DND-41 (cell line): ENCODE results near the gene COL4A1.

Experiments used
- ATAC-seq: fragments of 200-7000 bp; cut with Tn5 transposase; 3 replicates; pipeline ENCODE4 v1.9.1; 2021; ENCODE audit warnings: low read depth; ENCODE audit not compliant: insufficient read depth
- DNase-seq: peaks from one replicate; pipeline ENCODE4 v3.0.0-alpha.2; 2020
- H2AFZ ChIP-seq: 2 replicates; pipeline ENCODE4 v1.6.0; 2012; ENCODE audit warnings: low read depth, low read length
- H3K27ac ChIP-seq: 2 replicates; pipeline ENCODE4 v1.5.1; 2012; ENCODE audit warnings: low read length, inconsistent platforms
- H3K27me3 ChIP-seq: fragments of 200-600 bp; sonication (generic); 2 replicates; pipeline ENCODE4 v1.6.0; 2012; ENCODE audit warnings: low read length, mild to moderate bottlenecking, inconsistent platforms; ENCODE audit not compliant: insufficient read depth, poor library complexity
- H3K36me3 ChIP-seq: 2 replicates; pipeline ENCODE4 v1.5.1; 2012; ENCODE audit warnings: low read length, inconsistent platforms; ENCODE audit not compliant: insufficient read depth
- H3K4me1 ChIP-seq: 2 replicates; pipeline ENCODE4 v1.5.1; 2012; ENCODE audit warnings: mild to moderate bottlenecking, low read length; ENCODE audit not compliant: insufficient read depth
- H3K4me2 ChIP-seq: 2 replicates; pipeline ENCODE4 v1.6.0; 2012; ENCODE audit warnings: mild to moderate bottlenecking, moderate library complexity, low read length, inconsistent platforms; ENCODE audit not compliant: insufficient read depth
- H3K4me3 ChIP-seq, 2 experiments: fragments of 200-600 bp in 1 of 2; shearing (Covaris generic) in 1 of 2; 2 replicates each; pipeline ENCODE4 v1.5.1; 2012 to 2016; ENCODE audit warnings: inconsistent platforms in 2 of 2, low read length in 2 of 2, mild to moderate bottlenecking in 2 of 2, low read depth in 1 of 2, moderate library complexity in 1 of 2
- H3K79me2 ChIP-seq: 2 replicates; pipeline ENCODE4 v1.6.0; 2012; ENCODE audit warnings: low read length, inconsistent platforms; ENCODE audit not compliant: insufficient read depth
- H3K9ac ChIP-seq: 2 replicates; pipeline ENCODE4 v1.6.0; 2012; ENCODE audit warnings: low read depth, mild to moderate bottlenecking, inconsistent platforms, low read length, moderate library complexity
- H3K9me3 ChIP-seq: 2 replicates; pipeline ENCODE4 v1.5.1; 2012; ENCODE audit warnings: low read length, moderate library complexity, mild to moderate bottlenecking, inconsistent platforms; ENCODE audit not compliant: insufficient read depth, severe bottlenecking
- H4K20me1 ChIP-seq: 2 replicates; pipeline ENCODE4 v1.6.0; 2012; ENCODE audit warnings: low read length; ENCODE audit not compliant: insufficient read depth
- EZH2 ChIP-seq: IDR thresholded peaks from 3 replicates; pipeline ENCODE4 v1.6.1; 2012; ENCODE audit warnings: borderline replicate concordance, low read depth, mild to moderate bottlenecking, moderate library complexity, low read length, inconsistent platforms; ENCODE audit not compliant: severe bottlenecking
- TF ChIP-seq, protein P1 (sequence below): IDR thresholded peaks from 2 replicates; pipeline ENCODE4 v1.5.1; 2012; ENCODE audit warnings: borderline replicate concordance, low read length, moderate library complexity, mild to moderate bottlenecking; ENCODE audit not compliant: poor library complexity, severe bottlenecking; ENCODE audit errors: extremely low read depth

COL4A1 gene

DNA sequence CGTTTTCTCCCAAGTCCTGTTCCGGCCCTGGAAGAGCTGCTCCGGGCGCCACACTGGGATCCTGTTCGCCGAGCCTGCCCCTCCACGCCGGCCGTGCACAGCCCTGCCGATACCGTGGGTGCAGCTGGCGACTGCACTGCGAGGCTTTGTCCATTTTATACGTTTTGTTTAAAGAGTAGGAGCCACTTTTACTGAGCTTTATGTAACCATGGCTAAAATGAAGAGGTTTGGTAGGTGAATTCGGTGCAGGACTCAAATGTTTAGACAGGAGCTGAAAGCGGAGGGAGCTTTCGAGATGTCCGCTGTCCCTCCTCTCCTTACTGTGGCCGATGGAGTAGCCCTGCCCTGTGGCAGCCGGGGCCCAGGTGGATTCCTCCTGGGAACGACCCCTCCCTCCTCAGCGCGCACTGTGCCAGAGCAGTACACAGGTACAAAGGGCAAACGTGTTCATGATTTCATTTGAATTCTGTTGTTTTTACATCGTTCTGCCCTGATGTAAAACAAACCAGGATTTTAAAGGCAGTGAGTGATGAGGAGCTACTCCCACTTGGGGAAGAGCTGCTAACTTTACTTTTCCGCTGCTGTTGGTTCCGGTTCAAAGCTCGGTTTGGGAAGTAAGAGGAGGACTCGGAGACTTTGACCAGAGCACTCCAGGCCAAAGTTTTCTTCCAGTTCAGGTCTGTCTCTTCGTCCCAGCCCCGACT is 1.9 kb upstream of the COL4A1 start:
- Histone ChIP-seq H4K20me1 (0 out of 2 replicates have a peak, but pooled peaks cover 2% of the 10 kb centered on the region), H3K9ac (no peak overlapping the region), H3K79me2 (no peaks in the 10 kb centered on the region), H3K4me1 (no peaks in the 10 kb centered on the region), H3K4me3 (no peak overlapping the region), H3K9me3 (no peaks in the 10 kb centered on the region), H3K4me2 (no peak overlapping the region), H3K27me3 (peaks cover 48% of the 10 kb centered on the region), H2AFZ (no peak overlapping the region), H3K27ac (no peak overlapping the region), H3K36me3 (no peaks in the 10 kb centered on the region)
- ATAC-seq, result no peak
- DNase-seq, result no peak
- TF ChIP-seq EZH2, result no peak
- TF ChIP-seq, protein P1, sequence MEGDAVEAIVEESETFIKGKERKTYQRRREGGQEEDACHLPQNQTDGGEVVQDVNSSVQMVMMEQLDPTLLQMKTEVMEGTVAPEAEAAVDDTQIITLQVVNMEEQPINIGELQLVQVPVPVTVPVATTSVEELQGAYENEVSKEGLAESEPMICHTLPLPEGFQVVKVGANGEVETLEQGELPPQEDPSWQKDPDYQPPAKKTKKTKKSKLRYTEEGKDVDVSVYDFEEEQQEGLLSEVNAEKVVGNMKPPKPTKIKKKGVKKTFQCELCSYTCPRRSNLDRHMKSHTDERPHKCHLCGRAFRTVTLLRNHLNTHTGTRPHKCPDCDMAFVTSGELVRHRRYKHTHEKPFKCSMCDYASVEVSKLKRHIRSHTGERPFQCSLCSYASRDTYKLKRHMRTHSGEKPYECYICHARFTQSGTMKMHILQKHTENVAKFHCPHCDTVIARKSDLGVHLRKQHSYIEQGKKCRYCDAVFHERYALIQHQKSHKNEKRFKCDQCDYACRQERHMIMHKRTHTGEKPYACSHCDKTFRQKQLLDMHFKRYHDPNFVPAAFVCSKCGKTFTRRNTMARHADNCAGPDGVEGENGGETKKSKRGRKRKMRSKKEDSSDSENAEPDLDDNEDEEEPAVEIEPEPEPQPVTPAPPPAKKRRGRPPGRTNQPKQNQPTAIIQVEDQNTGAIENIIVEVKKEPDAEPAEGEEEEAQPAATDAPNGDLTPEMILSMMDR, result no peak

DNA sequence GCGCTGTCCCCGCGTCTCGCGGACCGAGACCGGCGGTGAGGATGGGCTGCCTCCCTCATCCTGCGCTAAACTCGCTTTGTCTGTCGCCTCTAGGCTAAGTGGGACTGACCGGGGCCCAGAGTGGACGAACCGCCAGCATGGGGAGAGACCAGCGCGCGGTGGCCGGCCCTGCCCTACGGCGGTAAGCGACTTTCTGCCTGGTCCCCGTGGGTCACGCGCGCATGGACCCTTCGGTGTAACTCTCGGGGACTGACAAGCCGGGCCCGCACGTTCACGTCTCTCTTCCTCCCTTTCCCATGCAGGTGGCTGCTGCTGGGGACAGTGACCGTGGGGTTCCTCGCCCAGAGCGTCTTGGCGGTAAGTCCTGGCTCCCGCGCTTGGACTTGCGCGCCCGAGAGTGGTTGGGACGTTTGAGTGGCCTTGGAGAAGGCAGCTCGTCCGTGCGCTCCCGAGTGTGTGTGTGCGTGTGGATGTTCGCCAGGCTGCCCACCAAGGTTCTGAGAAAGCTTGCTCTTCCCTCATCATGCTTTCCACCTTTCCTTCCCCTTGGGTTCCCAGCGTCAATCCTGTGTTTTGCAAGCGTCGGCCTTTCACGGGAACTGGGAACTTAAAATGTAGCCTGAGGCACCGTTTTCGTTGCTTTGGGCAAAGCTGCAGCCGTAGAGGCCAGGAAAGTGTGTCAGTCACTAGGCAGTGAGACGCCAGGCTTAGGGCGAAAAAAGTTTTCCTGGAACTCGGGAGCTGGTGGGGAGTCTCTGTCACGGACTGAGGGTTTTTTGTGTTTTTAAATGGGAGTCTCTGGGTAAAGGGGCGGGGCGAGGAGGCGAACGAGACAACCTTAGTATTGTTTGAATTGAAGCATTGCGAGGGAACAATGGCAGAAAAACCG is 1.1 kb upstream of the COL4A1 start:
- Histone ChIP-seq H3K27me3 (peaks cover 54% of the 10 kb centered on the region), H3K4me1 (no peaks in the 10 kb centered on the region), H3K79me2 (no peaks in the 10 kb centered on the region), H4K20me1 (0 out of 2 replicates have a peak, but pooled peaks cover 6% of the 10 kb centered on the region), H3K4me2 (no peak overlapping the region), H3K4me3 (no peak overlapping the region), H3K9ac (no peak overlapping the region), H3K36me3 (no peaks in the 10 kb centered on the region), H3K9me3 (no peaks in the 10 kb centered on the region), H2AFZ (no peak overlapping the region), H3K27ac (no peak overlapping the region)
- ATAC-seq (no peak), DNase-seq (no peak)
- TF ChIP-seq EZH2, result no peak
- TF ChIP-seq, protein P1, result no peak

DNA sequence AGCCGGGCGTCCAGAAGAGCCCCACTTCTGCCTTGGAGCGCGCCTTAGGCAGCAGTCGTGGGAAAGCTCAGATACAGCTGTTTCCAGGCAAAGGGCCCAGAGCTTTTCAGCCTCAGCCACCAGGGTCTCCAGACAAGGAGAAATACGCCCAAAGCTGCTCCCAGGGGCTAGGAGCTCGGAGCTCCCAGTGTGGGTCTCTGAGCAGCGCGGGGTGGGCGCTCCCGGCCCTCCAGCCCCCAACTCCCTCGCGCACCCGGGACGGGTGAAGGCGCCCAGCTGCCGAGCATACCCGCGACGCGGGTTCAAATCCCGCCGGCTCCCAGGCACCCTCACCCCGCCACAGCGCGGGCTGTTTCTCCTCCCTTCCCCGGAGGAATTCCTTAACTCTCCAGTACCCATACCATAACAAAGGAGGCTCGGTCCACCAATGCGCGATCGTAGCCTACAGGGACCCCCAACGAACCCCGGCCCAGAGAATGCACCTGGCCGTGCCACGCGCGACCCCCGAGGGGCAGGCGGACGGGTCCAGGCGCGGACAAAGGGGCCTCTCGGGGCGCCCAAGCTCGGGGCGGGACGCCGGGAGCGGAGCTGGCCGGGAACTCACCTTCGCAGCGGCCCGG is 507 bp downstream of the COL4A1 start:
- Histone ChIP-seq H3K27ac (no peak overlapping the region), H3K79me2 (no peaks in the 10 kb centered on the region), H4K20me1 (0 out of 2 replicates have a peak, but pooled peaks cover 5% of the 10 kb centered on the region), H3K36me3 (no peaks in the 10 kb centered on the region), H3K4me1 (no peaks in the 10 kb centered on the region), H3K9me3 (no peaks in the 10 kb centered on the region), H3K4me3 (no peak overlapping the region), H3K27me3 (peaks cover 54% of the 10 kb centered on the region), H3K9ac (no peak overlapping the region), H2AFZ (no peak overlapping the region), H3K4me2 (no peak overlapping the region)
- DNase-seq (no peak), ATAC-seq (no peak)
- TF ChIP-seq EZH2, result no peak
- TF ChIP-seq, protein P1, result no peak
